Psoas muscle (tissue), 8 donors: ENCODE measurements around the gene LIMK2. TPM values are rescaled to one million over a fixed set of nuclear protein-coding genes. Genes with fewer than 3 reads are reported as not detected.

Experiments used
- ATAC-seq, 4 donors: fragments of 200-7000 bp; cut with Tn5 transposase; one replicate each; pipeline ENCODE4 v1.9.1; 2020; ENCODE audit warnings: moderate library complexity in 3 of 4, mild to moderate bottlenecking in 2 of 4
- DNase-seq, 2 donors: peaks; one replicate each; pipeline ENCODE4 v3.0.0-alpha.2; 2020
- H3K27ac ChIP-seq: fragments of 200-600 bp; one replicate; pipeline ENCODE4 v1.8.0; 2022
- H3K27me3 ChIP-seq, 3 donors: fragments of 200-600 bp in 1 of 3; one replicate each; pipeline versions ENCODE4 v1.6.1 to v1.8.0; 2013 to 2022; ENCODE audit warnings: low read length in 2 of 3, mild to moderate bottlenecking in 2 of 3, moderate library complexity in 1 of 3; ENCODE audit not compliant: insufficient read depth in 3 of 3
- H3K36me3 ChIP-seq, 2 donors: fragments of 200-600 bp in 1 of 2; one replicate each; pipeline versions ENCODE4 v1.6.1 to v1.8.0; 2013 to 2022; ENCODE audit warnings: low read depth in 1 of 2, mild to moderate bottlenecking in 1 of 2, moderate library complexity in 1 of 2; ENCODE audit not compliant: insufficient read depth in 1 of 2
- H3K4me1 ChIP-seq: fragments of 200-600 bp; one replicate; pipeline ENCODE4 v1.8.0; 2022
- H3K4me3 ChIP-seq: fragments of 200-600 bp; one replicate; pipeline ENCODE4 v1.8.0; 2022; ENCODE audit warnings: mild to moderate bottlenecking
- H3K9me3 ChIP-seq: fragments of 200-600 bp; one replicate; pipeline ENCODE4 v1.8.0; 2022
- WGBS, 3 donors: extraction: QIAGEN DNeasy Blood & Tissue Kit; methylation state at CpG; one replicate each; pipeline versions ENCODE4 v1.1.6 to v1.1.7; 2013; 5-methylcytosine and 5-hydroxymethylcytosine counted together
- intact Hi-C, 2 donors: fragments of 100-400 bp; cut with DNase I; formaldehyde crosslinking; loops; one replicate each; pipeline versions ENCODE4 v1.11.0 to v1.14.2; 2022
- polyA plus RNA-seq, 3 donors: library from polyadenylated mRNA; stranded (reverse); fragments of 200-250 nt; gene quantifications; one replicate each; pipeline ENCODE4 v1.2.3, GENCODE V29; 2013
- total RNA-seq, 4 donors: library from RNA; stranded (reverse); fragmentation: NEBNext Ultra II Directional in 2 of 4; extraction: Animal tissue kit (Norgen Biotek cat#: 25700) in 2 of 4; gene quantifications; one replicate each; pipeline versions ENCODE4 v1.2.1 to v1.2.4, GENCODE V29; 2021 to 2023
- TF ChIP-seq, protein P1 (sequence below): fragments of 200-600 bp; IDR thresholded peaks from one replicate; pipeline ENCODE4 v1.8.0; 2022; ENCODE audit warnings: antibody characterized with exemption
- donor health status: healthy with polysubstance abuse.
- donor health status: DM: no; HTN: no; CAD: no; lungs with moderate emphysema.
- donor health status: Bipolar disorder and iron deficiency.
- donor health status: healthy.
- donor health status: DM: yes; HTN: yes; CAD: no.
- donor health status: DM: no; HTN: no; CAD: no.
- donor health status: DM: no; HTN: no; CAD: no.
- donor health status: DM: yes; HTN: yes; CAD: no.

Gene LIMK2
- total and polyA plus RNA-seq, 7 donors, result 4.0 to 73.5 (median 12.5) TPM

DNA sequence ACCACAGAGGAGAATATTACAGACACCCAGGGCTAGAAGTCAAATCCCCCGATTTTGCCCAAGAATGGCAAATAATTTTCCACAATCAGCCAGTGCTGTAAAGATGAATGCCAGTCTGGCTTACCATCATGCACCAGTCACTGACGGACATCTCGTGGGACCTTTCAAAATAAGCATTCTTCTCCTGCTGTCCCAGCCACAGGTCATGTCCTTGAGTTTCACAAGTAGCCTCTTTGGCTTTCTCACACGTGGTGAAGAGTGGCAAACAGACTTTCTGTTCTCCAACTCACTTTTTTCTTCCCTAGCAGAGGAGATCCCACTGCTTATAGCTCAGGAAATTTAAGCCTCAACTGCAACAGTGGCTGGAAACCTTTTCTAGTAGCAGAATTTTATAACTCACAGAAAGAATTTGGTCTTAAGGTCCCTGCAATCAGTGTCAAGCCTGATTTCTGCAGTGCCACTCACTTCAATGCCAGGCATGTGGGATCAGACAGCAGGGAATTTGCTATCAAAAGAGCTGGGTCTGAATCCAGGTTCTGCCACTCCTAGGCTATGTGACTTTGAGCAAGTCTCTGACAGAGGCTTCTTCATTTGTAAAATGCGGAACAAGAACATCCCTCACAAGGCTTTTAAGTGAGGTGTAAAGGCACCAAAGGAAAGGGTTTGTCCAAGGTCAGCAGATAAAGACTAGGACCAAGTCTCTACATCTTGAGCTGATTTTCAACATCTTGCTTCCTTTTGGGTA, 76.6 kb downstream of the LIMK2 start:
- intact Hi-C loops, result no loop called here
- peaks cover 32% of the 10 kb centered on the region for H3K4me1 ChIP-seq
- WGBS, 3 donors, result 70 to 73% (median 71%) methylated on average over 5 of the region's 5 CpGs
- ATAC-seq (no peak), DNase-seq (no peak)
- H3K36me3 ChIP-seq, result peaks cover 3 to 61% of the 10 kb centered on the region in 2 donors
- H3K27me3 ChIP-seq, result no peaks in the 10 kb centered on the region
- H3K27ac ChIP-seq, result peak overlapping the region; percentile 98
- TF ChIP-seq, protein P1, sequence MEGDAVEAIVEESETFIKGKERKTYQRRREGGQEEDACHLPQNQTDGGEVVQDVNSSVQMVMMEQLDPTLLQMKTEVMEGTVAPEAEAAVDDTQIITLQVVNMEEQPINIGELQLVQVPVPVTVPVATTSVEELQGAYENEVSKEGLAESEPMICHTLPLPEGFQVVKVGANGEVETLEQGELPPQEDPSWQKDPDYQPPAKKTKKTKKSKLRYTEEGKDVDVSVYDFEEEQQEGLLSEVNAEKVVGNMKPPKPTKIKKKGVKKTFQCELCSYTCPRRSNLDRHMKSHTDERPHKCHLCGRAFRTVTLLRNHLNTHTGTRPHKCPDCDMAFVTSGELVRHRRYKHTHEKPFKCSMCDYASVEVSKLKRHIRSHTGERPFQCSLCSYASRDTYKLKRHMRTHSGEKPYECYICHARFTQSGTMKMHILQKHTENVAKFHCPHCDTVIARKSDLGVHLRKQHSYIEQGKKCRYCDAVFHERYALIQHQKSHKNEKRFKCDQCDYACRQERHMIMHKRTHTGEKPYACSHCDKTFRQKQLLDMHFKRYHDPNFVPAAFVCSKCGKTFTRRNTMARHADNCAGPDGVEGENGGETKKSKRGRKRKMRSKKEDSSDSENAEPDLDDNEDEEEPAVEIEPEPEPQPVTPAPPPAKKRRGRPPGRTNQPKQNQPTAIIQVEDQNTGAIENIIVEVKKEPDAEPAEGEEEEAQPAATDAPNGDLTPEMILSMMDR, result no peak
- H3K4me3 ChIP-seq, result no peak overlapping the region
- no peaks in the 10 kb centered on the region for H3K9me3 ChIP-seq

DNA sequence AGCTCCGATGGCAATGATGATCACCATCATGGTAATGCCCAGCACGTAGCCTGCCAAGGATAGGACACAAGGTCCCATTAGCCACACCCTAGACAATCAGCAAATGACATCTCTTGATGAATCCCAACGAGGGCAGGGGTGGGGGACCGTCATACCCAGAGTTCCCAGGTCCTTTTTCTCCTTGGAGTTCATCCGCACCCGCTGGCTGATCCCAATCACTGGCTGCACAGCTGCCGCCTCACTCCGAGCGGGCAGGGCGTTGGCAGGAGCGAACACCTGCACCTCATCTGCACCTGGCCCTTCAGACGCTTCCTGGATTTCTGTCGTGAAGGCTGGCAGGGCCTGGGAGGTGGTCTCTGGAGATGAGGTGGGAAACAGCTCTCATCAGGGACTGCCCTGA, 77.2 kb downstream of the LIMK2 start:
- H3K27ac ChIP-seq, result peak overlapping the region; percentile 98
- ATAC-seq (no peak), DNase-seq (no peak)
- H3K27me3 ChIP-seq, result no peaks in the 10 kb centered on the region
- H3K36me3 ChIP-seq, result peaks cover 3 to 54% of the 10 kb centered on the region in 2 donors
- no peak overlapping the region for H3K4me3 ChIP-seq
- TF ChIP-seq, protein P1, result no peak
- H3K9me3 ChIP-seq, result no peaks in the 10 kb centered on the region
- intact Hi-C loops, result no loop called here
- H3K4me1 ChIP-seq, result peaks cover 32% of the 10 kb centered on the region
- 70 to 83% (median 79%) methylated on average over 13 of the region's 13 CpGs for WGBS, 3 donors

DNA sequence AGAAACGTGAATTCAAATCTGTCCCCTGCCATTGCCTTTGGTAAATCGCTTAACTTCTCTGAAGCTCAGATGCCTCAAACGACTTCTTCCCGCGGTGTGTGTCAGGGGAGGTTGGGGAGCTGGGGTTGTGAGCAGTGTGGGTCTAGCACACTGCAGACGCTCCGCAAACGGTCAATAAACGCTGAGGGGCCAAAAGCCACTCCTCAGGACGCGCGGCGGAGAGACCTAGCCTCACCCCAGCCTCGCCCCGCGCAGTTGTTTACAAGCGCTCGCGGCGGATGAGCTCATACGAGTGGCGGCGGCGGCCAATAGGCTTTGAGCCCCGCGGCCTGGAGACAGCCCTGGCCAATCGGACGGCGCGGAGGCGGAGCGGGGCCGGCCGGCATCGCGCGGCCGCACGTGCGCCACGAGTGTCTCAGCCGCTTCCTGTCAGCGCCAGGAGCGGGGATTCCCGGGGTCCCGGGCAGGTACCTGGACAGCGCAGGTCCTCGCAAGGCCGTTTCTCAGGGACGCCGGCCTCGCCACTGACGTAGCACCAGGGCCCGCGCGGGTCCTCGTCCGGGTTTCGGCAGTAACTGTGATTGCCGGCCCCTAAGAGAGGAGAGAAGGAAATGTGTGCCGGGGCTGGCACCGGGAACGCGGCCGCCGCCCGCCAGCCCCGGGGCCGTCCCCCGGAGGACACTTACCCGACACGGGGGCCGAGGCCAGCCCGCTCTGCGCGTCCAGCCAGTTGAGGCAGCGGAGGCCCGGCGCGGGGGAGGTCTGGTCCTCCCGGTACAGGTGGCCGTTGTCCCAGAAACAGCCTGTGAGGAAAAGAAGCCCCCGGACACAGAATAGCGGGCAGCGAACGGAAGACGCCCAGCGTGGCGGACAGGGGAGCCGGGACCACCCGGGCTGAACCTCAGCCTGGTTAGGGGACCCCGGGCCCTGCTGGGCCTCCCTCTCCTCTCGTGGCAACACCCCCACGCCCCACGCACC, 78.7 kb downstream of the LIMK2 start:
- DNase-seq, result peak; percentile 96 to 98
- no peaks in the 10 kb centered on the region for H3K27me3 ChIP-seq
- TF ChIP-seq, protein P1, result no peak
- H3K27ac ChIP-seq, result peak overlapping the region; percentile 98
- 0 to 1% (median 1%) methylated on average over 67 to 95 of the region's 95 CpGs for WGBS, 3 donors
- peaks cover 0 to 40% of the 10 kb centered on the region in 2 donors for H3K36me3 ChIP-seq
- peak overlapping the region; percentile 87 for H3K4me3 ChIP-seq
- intact Hi-C loops, result loop anchor here in 1 of 2 donors (5.0 kb wide), 1 partner anchor 52 kb away; no protein-coding TSS in a partner anchor
- peak; percentile 88 to 94 (median 91) for ATAC-seq
- H3K9me3 ChIP-seq, result no peaks in the 10 kb centered on the region
- peaks cover 40% of the 10 kb centered on the region for H3K4me1 ChIP-seq

DNA sequence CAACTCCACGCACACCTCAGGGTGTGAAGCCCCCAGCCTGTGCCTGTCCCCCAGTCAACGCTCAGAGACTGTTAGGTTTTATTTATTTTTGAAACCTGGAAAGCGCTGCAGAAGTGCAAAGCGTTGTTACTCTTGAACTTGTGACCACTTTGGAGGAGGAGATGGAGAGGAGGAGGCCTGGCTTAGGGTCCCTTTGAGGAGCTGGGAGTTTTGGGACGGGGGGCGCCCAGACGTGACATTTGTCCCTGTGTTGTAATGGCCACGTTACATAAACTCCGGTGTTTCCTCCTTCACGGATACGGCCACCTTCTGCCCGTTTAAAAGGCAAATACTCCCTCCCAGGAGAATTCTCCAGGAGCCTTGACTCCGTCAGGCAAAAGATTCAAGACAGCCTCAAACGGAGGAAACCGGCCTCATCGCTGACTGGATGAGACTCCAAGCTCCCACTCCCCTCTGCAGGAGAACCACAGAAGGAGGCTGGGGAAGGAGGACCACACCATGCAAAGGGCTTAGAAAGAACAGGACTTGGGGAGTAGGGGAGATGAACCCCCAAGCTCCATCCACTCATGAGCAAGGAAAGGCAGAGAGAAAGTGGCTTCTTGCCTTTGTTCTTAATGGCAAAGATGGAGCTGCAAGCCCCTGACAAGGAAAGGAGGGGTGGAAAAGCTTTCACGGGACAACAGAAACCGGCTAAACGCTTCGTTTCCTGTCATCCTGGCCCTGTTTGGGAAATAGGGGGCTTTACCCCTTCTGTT, 79.6 kb downstream of the LIMK2 start:
- intact Hi-C loops, result loop anchor here in 1 of 2 donors (5.0 kb wide), 1 partner anchor 51 kb away; no protein-coding TSS in a partner anchor
- TF ChIP-seq, protein P1, result no peak
- DNase-seq, result no peak
- Histone ChIP-seq H3K9me3 (no peaks in the 10 kb centered on the region), H3K36me3 (peaks cover 0 to 31% of the 10 kb centered on the region in 2 donors), H3K4me1 (peaks cover 49% of the 10 kb centered on the region), H3K27me3 (no peaks in the 10 kb centered on the region), H3K4me3 (peak overlapping the region; percentile 87), H3K27ac (peak overlapping the region; percentile 98)
- 2 to 5% (median 2%) methylated on average over 20 of the region's 20 CpGs for WGBS, 3 donors
- ATAC-seq, result peak in 2 of 4 donors; percentile 7 to 14
